GM18868 (cell line): ENCODE results near the gene MCTP1.

Experiments
- ATAC-seq: cut with Tn5 transposase; IDR thresholded peaks from one replicate; pipeline ENCODE4 v1.9.1; 2021; ENCODE audit warnings: mild to moderate bottlenecking, moderate library complexity; ENCODE audit not compliant: unreplicated experiment

Gene MCTP1

GRCh38 chr5:95124731-95125130 is 160.2 kb downstream of the MCTP1 start:
- ATAC-seq, result no peak

DNA sequence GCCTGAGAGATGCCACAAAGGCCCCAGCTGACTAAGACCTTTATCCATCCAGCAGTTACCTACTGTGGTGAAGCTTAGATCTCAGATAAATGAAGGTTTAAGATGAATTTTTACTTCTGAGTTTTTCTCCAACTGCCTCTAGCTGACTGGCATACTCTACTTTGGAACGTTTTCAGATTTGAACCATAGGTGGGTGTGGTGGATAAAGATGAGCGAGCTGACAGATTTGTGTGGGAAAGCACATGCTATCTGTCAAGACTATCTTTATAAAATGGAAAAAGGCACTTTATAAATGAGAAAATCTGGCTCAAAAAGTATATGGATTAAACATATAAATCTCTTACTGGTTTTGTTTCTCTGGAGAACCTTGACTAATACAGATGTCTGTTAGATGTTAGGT is 160.8 kb downstream of the MCTP1 start:
- no peak for ATAC-seq

DNA sequence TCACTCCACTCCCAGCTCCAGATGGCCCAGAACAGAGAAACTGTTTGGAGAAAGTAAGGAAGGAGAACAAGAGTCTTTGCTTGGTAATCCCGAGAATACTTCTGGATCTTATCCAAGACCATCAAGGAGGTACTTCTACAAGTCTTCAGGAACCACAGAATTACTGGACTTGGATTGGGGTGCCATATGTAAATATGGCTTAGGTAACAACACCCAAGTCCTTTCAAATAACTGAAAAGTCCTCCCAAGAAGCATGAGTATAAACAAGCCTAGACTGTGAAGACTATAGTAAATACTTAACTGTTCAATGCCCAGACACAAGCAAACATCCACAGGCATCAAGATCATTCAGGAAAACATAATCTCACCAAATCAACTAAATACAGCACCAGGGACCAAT is 170.0 kb downstream of the MCTP1 start:
- no peak for ATAC-seq

GRCh38 chr5:95114305-95114704 is 170.6 kb downstream of the MCTP1 start:
- no peak for ATAC-seq

DNA sequence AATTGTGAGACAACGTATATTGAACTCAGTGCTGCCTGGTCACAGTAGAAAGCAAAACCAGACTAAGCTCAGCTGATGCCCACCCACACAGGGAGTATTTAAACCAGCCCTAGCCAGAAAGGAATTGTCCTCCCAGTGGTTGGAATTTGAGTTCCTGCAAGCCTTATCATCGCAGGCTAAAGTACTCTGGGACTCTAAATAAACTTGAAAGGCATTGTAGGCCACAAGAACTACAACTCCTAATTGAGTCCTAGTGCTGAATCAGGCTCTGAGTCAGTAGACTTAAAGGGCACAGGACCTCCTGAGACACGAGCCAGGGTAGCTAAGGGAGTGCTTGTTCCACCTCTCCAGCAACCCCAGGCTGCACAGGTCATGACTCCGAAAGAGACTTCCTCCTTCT is 171.4 kb downstream of the MCTP1 start:
- ATAC-seq, result no peak

DNA sequence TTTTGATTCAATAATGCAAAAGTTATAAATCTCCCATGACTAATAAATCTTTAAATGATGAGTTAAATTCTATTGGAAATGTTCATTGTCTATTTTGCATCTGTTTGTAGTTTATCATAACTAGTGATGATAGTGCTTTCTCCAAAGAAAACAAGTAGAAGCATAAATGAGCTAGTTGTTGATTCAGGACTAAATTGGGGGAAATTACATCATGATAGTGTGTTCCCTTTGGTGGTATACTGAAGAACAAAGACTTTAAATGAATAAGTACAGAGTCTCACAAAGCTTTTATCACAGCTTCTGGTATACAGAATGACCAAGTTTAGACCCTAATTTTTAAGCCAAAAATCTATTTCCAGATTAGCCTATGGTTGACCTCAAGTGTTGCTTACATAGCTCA is 173.8 kb downstream of the MCTP1 start:
- ATAC-seq, result no peak

DNA sequence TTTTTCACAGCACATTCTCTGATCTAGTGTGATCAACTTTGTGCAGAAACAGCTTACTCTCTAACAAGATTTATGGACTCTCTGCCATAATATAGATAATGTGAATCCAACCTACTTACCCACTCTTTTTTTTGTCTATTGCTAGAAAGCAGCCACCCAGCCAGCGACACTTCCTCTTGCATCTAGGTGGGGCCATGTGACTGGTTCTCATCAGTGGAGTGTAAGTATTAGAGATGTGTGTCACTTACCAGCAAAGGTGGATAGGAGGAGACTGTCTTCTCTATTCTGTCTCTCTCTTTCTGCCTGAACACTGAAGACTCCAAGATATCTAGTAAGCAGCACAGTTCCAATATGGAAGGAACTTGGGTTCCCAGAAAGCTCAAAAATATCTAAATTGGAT is 174.8 kb downstream of the MCTP1 start:
- peak; percentile 76 for ATAC-seq

- no peak for ATAC-seq
Observed at GRCh38 chr5:95107138-95107537, 177.8 kb downstream of the MCTP1 start.

- no peak for ATAC-seq
Observed at GRCh38 chr5:95105638-95106037, 179.3 kb downstream of the MCTP1 start.

- no peak for ATAC-seq
Observed at GRCh38 chr5:95102687-95103086, 182.2 kb downstream of the MCTP1 start.

- ATAC-seq, result no peak
Observed at GRCh38 chr5:95102080-95102479, 182.8 kb downstream of the MCTP1 start.

DNA sequence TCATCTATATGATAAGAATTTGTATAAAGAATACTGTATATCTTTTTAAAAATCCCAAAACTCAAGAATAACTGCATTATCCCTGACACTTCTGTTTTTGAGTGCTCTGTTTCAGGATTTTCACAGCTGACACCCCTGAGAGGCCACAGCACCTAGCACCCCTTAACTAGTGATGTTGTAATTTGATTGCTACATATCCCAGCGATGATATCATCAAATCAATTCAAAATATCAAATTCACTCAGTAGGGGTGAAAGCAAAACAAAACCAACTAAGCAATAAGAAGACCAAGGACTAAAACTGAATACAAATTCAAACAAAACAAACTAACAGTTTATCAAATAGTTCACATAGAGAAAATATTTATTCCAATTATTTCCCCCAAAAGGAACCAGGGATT is 184.3 kb downstream of the MCTP1 start:
- no peak for ATAC-seq

- no peak for ATAC-seq
Observed at GRCh38 chr5:95098012-95098411, 186.9 kb downstream of the MCTP1 start.

DNA sequence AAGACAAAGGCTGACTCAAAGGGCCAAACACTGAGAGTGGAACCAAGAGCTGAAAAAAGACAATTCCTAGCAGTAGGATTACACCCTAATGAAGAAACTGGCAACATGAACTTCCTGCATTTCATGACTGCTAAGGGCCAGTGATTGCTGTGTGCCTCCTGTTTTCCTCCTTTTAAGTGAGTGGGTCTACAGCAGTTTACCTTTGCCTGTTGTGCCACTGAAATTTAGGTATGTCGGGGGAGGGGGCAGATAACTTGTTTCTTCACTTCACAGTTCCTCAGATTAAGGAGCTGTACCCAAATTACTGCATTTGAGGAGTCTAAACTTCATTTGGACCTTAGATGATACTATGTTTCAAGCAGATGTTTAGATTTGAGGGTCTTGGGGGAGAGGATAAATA is 191.7 kb downstream of the MCTP1 start:
- ATAC-seq, result no peak

- no peak for ATAC-seq
Observed at GRCh38 chr5:95090774-95091173, 194.1 kb downstream of the MCTP1 start.

- ATAC-seq, result peak; percentile 73
Observed at GRCh38 chr5:95087816-95088317, 197.0 kb downstream of the MCTP1 start.

- ATAC-seq, result peak; percentile 38
Observed at GRCh38 chr5:95086927-95087815, 197.7 kb downstream of the MCTP1 start.

DNA sequence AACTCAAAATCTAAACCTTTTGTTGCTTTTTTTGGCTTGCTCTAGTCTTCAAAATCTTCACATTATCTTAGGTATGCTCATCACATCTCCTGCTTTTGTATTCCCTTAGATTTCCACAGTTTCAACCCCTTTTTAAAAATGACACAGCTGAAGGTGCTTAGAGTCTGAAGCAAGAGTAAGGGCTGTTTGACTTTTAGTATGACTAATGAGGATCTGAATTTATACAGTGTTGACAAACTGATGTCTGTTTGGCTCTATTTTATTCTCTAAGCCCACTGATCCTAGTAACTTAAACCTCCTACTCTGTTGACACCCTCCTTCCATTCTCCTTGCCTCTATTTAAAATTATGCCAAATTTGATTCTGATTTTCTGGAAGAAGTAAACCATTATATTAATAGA is 200.1 kb downstream of the MCTP1 start:
- ATAC-seq, result no peak

GRCh38 chr5:95083606-95084005 is 201.3 kb downstream of the MCTP1 start:
- no peak for ATAC-seq

GRCh38 chr5:95081982-95082381 is 202.9 kb downstream of the MCTP1 start:
- ATAC-seq, result peak; percentile 15

DNA sequence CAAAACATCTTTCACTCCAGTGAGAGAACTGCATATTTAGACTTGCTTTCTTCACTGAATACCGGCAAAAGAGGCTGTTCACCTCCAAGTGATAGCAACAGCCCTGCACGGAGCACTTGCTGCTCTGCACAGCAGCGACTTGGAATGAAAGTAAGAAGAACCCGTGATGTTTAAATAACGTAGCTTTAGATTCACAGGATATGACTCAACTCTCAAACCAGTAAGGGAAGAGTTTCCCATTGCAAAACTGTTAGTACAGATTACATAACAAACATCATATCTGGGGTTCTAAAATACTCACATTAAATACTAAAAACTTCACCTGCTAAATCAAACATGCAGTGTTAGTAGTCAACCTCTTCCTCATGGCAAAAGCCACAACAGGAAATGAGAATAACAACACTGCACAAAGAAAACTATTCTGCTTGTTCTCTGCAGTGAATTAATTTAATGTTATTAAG is 203.4 kb downstream of the MCTP1 start:
- peak; percentile 90 for ATAC-seq

GRCh38 chr5:95080441-95080840 is 204.5 kb downstream of the MCTP1 start:
- no peak for ATAC-seq

DNA sequence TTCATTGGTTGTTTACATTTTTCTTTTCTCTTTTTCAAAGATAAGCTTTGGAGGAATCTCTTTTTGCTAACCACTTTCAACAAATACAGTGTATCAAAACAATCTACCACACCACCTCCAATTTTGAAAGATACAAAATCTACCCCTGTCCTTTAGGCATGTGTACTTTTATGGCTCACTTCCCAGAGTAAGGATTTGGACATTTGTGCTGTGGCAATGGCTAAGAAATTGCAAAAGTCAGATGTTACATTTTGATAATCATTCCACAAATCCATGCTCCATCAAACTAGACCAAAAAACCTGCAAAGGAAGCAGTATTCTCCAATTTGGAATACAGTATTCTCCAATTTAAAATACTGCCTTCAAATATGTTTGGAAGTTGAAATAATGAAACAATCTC is 204.9 kb downstream of the MCTP1 start:
- ATAC-seq, result no peak
